ENCODE results near the gene GMDS.

GMDS gene

DNA sequence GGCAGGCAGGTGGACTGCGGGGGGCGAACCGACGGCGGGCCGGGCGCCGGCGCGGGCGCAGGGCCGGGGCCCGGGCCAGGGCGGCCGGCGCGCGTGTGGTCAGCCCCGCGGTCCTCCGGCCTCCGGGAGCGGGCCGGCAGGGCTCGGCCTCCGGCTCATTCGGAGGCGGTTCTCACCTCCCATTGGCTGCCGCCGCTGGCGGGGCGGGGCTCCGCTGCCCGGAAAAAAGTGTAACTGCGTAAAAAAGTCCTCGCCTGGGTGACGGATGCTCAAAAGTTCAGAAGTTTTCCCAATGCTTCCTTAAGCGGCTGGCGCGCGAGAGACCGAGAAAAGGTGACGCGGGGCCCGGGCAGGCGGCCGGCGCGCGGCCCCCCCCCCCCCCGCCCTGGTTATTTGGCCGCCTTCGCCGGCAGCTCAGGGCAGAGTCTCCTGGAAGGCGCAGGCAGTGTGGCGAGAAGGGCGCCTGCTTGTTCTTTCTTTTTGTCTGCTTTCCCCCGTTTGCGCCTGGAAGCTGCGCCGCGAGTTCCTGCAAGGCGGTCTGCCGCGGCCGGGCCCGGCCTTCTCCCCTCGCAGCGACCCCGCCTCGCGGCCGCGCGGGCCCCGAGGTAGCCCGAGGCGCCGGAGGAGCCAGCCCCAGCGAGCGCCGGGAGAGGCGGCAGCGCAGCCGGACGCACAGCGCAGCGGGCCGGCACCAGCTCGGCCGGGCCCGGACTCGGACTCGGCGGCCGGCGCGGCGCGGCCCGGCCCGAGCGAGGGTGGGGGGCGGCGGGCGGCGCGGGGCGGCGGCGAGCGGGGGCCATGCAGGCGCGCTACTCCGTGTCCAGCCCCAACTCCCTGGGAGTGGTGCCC, 635.5 kb downstream of the GMDS start, which contains the start of gene FOXC1:
FOXC1 (plus strand) TSS at position 268 of the 849 bp plus-strand sequence; CDS start at position 799, 531 bp downstream.
- DNase-seq: peak; percentile 74
- no peak within 1 kb of the TSS for H2BK5ac ChIP-seq (ENCODE audit: low read depth, low read length, poor library complexity, severe bottlenecking)
- under 1% methylated on average over 57 of the region's 115 CpGs for WGBS
- no peak within 1 kb of the TSS for H4K8ac ChIP-seq (ENCODE audit: low read length)
- H3K4me3 ChIP-seq (ENCODE audit: insufficient read depth in 1 of 2, low read depth in 1 of 2, low read length in 2 of 2): peak within 1 kb of the TSS; percentile 72 to 84
- no peaks in the 10 kb centered on the region for H3K36me3 ChIP-seq (ENCODE audit: control insufficient read depth in 1 of 2, insufficient read depth in 2 of 2, low read depth in 1 of 2, low read length in 2 of 2)
- H2BK15ac ChIP-seq (ENCODE audit: low read depth, poor library complexity, severe bottlenecking): peak within 1 kb of the TSS; percentile 63
- H2BK12ac ChIP-seq (ENCODE audit: low read length in 2 of 2): no peak within 1 kb of the TSS
- H3K23ac ChIP-seq (ENCODE audit: low read length in 2 of 2): no peak within 1 kb of the TSS
- no peak within 1 kb of the TSS for H3K14ac ChIP-seq (ENCODE audit: low read length in 2 of 2)
- peak within 1 kb of the TSS in 1 of 2 experiments; percentile 15 for H3K18ac ChIP-seq (ENCODE audit: low read depth in 1 of 2, low read length in 2 of 2)
- H3K4me2 ChIP-seq (ENCODE audit: low read length, poor library complexity, severe bottlenecking): peak within 1 kb of the TSS; percentile 94
- H3K79me1 ChIP-seq (replicated peaks; ENCODE audit: low read length, poor library complexity, severe bottlenecking): peaks cover 4% of the 10 kb centered on the region
- H2BK120ac ChIP-seq (ENCODE audit: low read depth, low read length): no peak within 1 kb of the TSS
- peaks cover 45% of the 10 kb centered on the region for H3K4me1 ChIP-seq (ENCODE audit: control insufficient read depth, insufficient read depth, low read depth, low read length)
- no peak within 1 kb of the TSS for H2AFZ ChIP-seq (ENCODE audit: low read depth, low read length)
- H3K9me3 ChIP-seq (ENCODE audit: control insufficient read depth, low read length): no peaks in the 10 kb centered on the region
- no peak within 1 kb of the TSS for H3K4ac ChIP-seq (ENCODE audit: low read depth in 1 of 2, low read length in 2 of 2)
- no peak within 1 kb of the TSS for H4K91ac ChIP-seq (ENCODE audit: low read length)
- no peak within 1 kb of the TSS for H2AK5ac ChIP-seq (ENCODE audit: low read length, severe bottlenecking)
- peaks cover 43 to 48% of the 10 kb centered on the region in 2 experiments for H3K27me3 ChIP-seq (ENCODE audit: control insufficient read depth in 1 of 2, insufficient read depth in 1 of 2, low read length in 2 of 2)
- peak within 1 kb of the TSS; percentile 24 for H3K27ac ChIP-seq (ENCODE audit: low read length, poor library complexity, severe bottlenecking)
- H3K9ac ChIP-seq (ENCODE audit: low read length): peak within 1 kb of the TSS; percentile 81

GRCh38 chr6:1609041-1609647, 636.3 kb downstream of the GMDS start:
- H2AFZ ChIP-seq (ENCODE audit: low read depth, low read length): no peak overlapping the region
- H3K4ac ChIP-seq (ENCODE audit: low read depth in 1 of 2, low read length in 2 of 2): no peak overlapping the region
- no peak overlapping the region for H4K8ac ChIP-seq (ENCODE audit: low read length)
- peak overlapping the region in 1 of 2 experiments; percentile 15 for H3K18ac ChIP-seq (ENCODE audit: low read depth in 1 of 2, low read length in 2 of 2)
- H3K27me3 ChIP-seq (ENCODE audit: control insufficient read depth in 1 of 2, insufficient read depth in 1 of 2, low read length in 2 of 2): peaks cover 43 to 52% of the 10 kb centered on the region in 2 experiments
- no peak overlapping the region for H3K27ac ChIP-seq (ENCODE audit: low read length, poor library complexity, severe bottlenecking)
- H3K79me1 ChIP-seq (replicated peaks; ENCODE audit: low read length, poor library complexity, severe bottlenecking): peaks cover 2% of the 10 kb centered on the region
- peak overlapping the region; percentile 94 for H3K4me2 ChIP-seq (ENCODE audit: low read length, poor library complexity, severe bottlenecking)
- no peaks in the 10 kb centered on the region for H3K36me3 ChIP-seq (ENCODE audit: control insufficient read depth in 1 of 2, insufficient read depth in 2 of 2, low read depth in 1 of 2, low read length in 2 of 2)
- no peak overlapping the region for H2BK12ac ChIP-seq (ENCODE audit: low read length in 2 of 2)
- no peak overlapping the region for H3K23ac ChIP-seq (ENCODE audit: low read length in 2 of 2)
- under 1% methylated on average over 38 of the region's 58 CpGs for WGBS
- no peak for DNase-seq
- no peaks in the 10 kb centered on the region for H3K9me3 ChIP-seq (ENCODE audit: control insufficient read depth, low read length)
- no peak overlapping the region for H4K91ac ChIP-seq (ENCODE audit: low read length)
- no peak overlapping the region for H3K14ac ChIP-seq (ENCODE audit: low read length in 2 of 2)
- no peak overlapping the region for H2BK120ac ChIP-seq (ENCODE audit: low read depth, low read length)
- H2BK15ac ChIP-seq (ENCODE audit: low read depth, poor library complexity, severe bottlenecking): no peak overlapping the region
- no peak overlapping the region for H2BK5ac ChIP-seq (ENCODE audit: low read depth, low read length, poor library complexity, severe bottlenecking)
- peak overlapping the region; percentile 70 for H3K9ac ChIP-seq (ENCODE audit: low read length)
- H3K4me1 ChIP-seq (ENCODE audit: control insufficient read depth, insufficient read depth, low read depth, low read length): peaks cover 48% of the 10 kb centered on the region
- H3K4me3 ChIP-seq (ENCODE audit: insufficient read depth in 1 of 2, low read depth in 1 of 2, low read length in 2 of 2): peak overlapping the region; percentile 54 to 70
- H2AK5ac ChIP-seq (ENCODE audit: low read length, severe bottlenecking): no peak overlapping the region

DNA sequence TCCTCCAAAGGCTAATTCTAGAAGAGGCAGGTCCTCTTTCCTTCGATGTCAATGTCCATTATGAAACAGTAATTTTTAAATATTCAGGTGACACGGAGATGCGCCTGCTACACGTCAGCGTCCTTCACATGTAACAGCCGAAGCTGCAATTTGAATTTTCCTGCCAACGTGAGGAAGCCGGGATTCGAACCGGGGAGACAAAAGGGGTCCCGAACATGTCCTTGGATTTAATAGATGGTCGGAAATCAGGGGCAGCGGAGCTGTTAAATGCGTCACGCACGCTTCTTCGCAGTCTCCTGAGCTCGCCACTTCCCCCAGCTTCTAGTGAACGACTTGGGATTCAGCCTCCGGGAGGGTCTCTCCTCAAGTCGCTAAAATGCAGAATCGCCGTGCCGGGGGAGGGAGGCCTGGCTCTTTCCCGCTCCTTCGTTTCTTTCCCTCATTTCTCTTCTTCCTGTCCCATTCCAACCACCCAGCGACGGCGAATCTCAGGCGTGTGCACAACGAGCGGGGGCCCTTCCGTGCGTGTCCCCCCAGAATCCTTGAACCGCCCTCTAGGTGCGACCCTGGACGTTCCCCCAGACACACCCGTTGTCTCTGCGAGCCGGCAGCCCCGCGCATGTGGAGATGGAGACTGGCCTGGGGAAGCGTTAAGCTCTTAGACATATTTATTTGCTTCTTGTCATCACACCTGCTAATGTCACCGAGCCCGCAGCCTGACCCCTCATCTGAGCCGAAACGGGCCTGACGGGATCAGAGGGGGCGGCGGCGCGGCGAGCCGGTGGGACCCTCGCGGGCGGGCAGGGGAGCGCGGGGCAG, 637.0 kb downstream of the GMDS start:
- Histone ChIP-seq H3K18ac (ENCODE audit: low read depth in 1 of 2, low read length in 2 of 2) (no peak overlapping the region), H3K27me3 (ENCODE audit: control insufficient read depth in 1 of 2, insufficient read depth in 1 of 2, low read length in 2 of 2) (peaks cover 47 to 57% of the 10 kb centered on the region in 2 experiments), H3K14ac (ENCODE audit: low read length in 2 of 2) (no peak overlapping the region), H3K27ac (ENCODE audit: low read length, poor library complexity, severe bottlenecking) (no peak overlapping the region), H4K91ac (ENCODE audit: low read length) (no peak overlapping the region), H3K4me1 (ENCODE audit: control insufficient read depth, insufficient read depth, low read depth, low read length) (peaks cover 47% of the 10 kb centered on the region), H3K4me3 (ENCODE audit: insufficient read depth in 1 of 2, low read depth in 1 of 2, low read length in 2 of 2) (no peak overlapping the region), H3K36me3 (ENCODE audit: control insufficient read depth in 1 of 2, insufficient read depth in 2 of 2, low read depth in 1 of 2, low read length in 2 of 2) (no peaks in the 10 kb centered on the region), H3K23ac (ENCODE audit: low read length in 2 of 2) (no peak overlapping the region), H3K4me2 (ENCODE audit: low read length, poor library complexity, severe bottlenecking) (peak overlapping the region; percentile 94), H2AK5ac (ENCODE audit: low read length, severe bottlenecking) (no peak overlapping the region), H3K9me3 (ENCODE audit: control insufficient read depth, low read length) (no peaks in the 10 kb centered on the region), H2AFZ (ENCODE audit: low read depth, low read length) (no peak overlapping the region), H3K9ac (ENCODE audit: low read length) (no peak overlapping the region), H3K4ac (ENCODE audit: low read depth in 1 of 2, low read length in 2 of 2) (no peak overlapping the region), H2BK12ac (ENCODE audit: low read length in 2 of 2) (no peak overlapping the region), H4K8ac (ENCODE audit: low read length) (no peak overlapping the region), H2BK5ac (ENCODE audit: low read depth, low read length, poor library complexity, severe bottlenecking) (no peak overlapping the region), H2BK15ac (ENCODE audit: low read depth, poor library complexity, severe bottlenecking) (no peak overlapping the region), H3K79me1 (replicated peaks; ENCODE audit: low read length, poor library complexity, severe bottlenecking) (no peaks in the 10 kb centered on the region), H2BK120ac (ENCODE audit: low read depth, low read length) (no peak overlapping the region)
- DNase-seq: no peak
- WGBS: 2% methylated on average over 53 of the region's 59 CpGs

All from mesenchymal stem cell (in vitro differentiated cells and primary cell).